B cell (primary cell): ENCODE measurements around the gene RERE. TPM values are rescaled to one million over a fixed set of nuclear protein-coding genes. Genes with fewer than 3 reads are reported as not detected.
A peak's percentile ranks its signal among the peaks of the same experiment; 100 is the strongest.

Experiments used
- ATAC-seq: fragments of 200-7000 bp; cut with Tn5 transposase; one replicate; pipeline ENCODE4 v1.10.0; 2021; ENCODE audit warnings: low read depth, mild to moderate bottlenecking, moderate number of reproducible peaks, moderate library complexity
- CTCF ChIA-PET: fragments of 350-600 bp; sonication (Branson Sonifier 250); formaldehyde crosslinking; loops from one replicate; lab custom pipeline; 2021; ENCODE audit warnings: antibody characterized with exemption, inconsistent platforms; lab: Charles Lee
- POLR2A ChIA-PET: fragments of 350-600 bp; sonication (Branson Sonifier 250); formaldehyde crosslinking; loops from one replicate; lab custom pipeline; 2021; ENCODE audit warnings: antibody characterized with exemption; lab: Charles Lee
- DNase-seq: peaks from one replicate; pipeline ENCODE4 v3.0.0; 2013
- H2AFZ ChIP-seq: 2 replicates; pipeline ENCODE4 v1.6.1; 2012; ENCODE audit warnings: mild to moderate bottlenecking, low read depth, low read length; ENCODE audit not compliant: insufficient read depth, poor library complexity, severe bottlenecking
- H3K27ac ChIP-seq, 2 donors: 1 replicate in 1 of 2; 2 replicates in 1 of 2; pipeline ENCODE4 v1.5.1; 2012 to 2013; ENCODE audit warnings: low read length in 2 of 2, mild to moderate bottlenecking in 2 of 2, moderate library complexity in 1 of 2
- H3K27me3 ChIP-seq, 4 experiments: fragments of 200-600 bp in 1 of 4; sonication (generic) in 1 of 4; replicated peaks in 1 of 4; 1 replicate in 2 of 4; 2 replicates in 2 of 4; pipeline versions ENCODE4 v1.6.1 to v1.7.0; 2013 to 2016; ENCODE audit warnings: low read length in 3 of 4, mild to moderate bottlenecking in 2 of 4, mixed read lengths in 1 of 4, moderate library complexity in 1 of 4; ENCODE audit not compliant: insufficient read depth in 4 of 4, control insufficient read depth in 3 of 4; ENCODE audit errors: control extremely low read depth in 1 of 4
- H3K36me3 ChIP-seq, 2 experiments: replicated peaks in 1 of 2; 1 replicate in 1 of 2; 2 replicates in 1 of 2; pipeline versions ENCODE4 v1.6.1 to v1.7.1; 2013; ENCODE audit warnings: low read length in 1 of 2; ENCODE audit not compliant: insufficient read depth in 2 of 2, control insufficient read depth in 1 of 2; ENCODE audit errors: control extremely low read depth in 1 of 2, extremely low read depth in 1 of 2
- H3K4me1 ChIP-seq, 2 donors: fragments of 200-600 bp in 1 of 2; sonication (generic) in 1 of 2; 1 replicate in 1 of 2; 2 replicates in 1 of 2; pipeline versions ENCODE4 v1.5.1 to v1.6.1; 2013 to 2017; ENCODE audit warnings: low read length in 2 of 2; ENCODE audit not compliant: control insufficient read depth in 2 of 2, insufficient read depth in 2 of 2
- H3K4me2 ChIP-seq: replicated peaks from 2 replicates; pipeline ENCODE3; 2012; ENCODE audit warnings: mild to moderate bottlenecking, low read depth, low read length; ENCODE audit not compliant: poor library complexity, severe bottlenecking
- H3K4me3 ChIP-seq, 5 experiments: fragments of 200-600 bp in 1 of 5; sonication (generic) in 1 of 5; 1 replicate in 3 of 5; 2 replicates in 2 of 5; pipeline versions ENCODE4 v1.5.1 to v1.7.0; 2011 to 2016; ENCODE audit warnings: low read length in 4 of 5, mild to moderate bottlenecking in 4 of 5, low read depth in 2 of 5, control low read depth in 1 of 5, moderate library complexity in 1 of 5; ENCODE audit not compliant: insufficient read depth in 1 of 5; ENCODE audit errors: control extremely low read depth in 1 of 5, extremely low read depth in 1 of 5
- H3K79me2 ChIP-seq: fragments of 200-600 bp; sonication (generic); one replicate; pipeline ENCODE4 v1.6.0; 2016; ENCODE audit warnings: low read length; ENCODE audit not compliant: control insufficient read depth, insufficient read depth
- H3K9ac ChIP-seq: fragments of 200-600 bp; sonication (generic); 2 replicates; pipeline ENCODE4 v1.6.1; 2017; ENCODE audit warnings: mild to moderate bottlenecking, low read length, moderate library complexity
- H3K9me3 ChIP-seq, 3 donors: one replicate each; pipeline versions ENCODE4 v1.6.1 to v1.7.1; 2013; ENCODE audit warnings: low read length in 2 of 3; ENCODE audit not compliant: control insufficient read depth in 2 of 3, insufficient read depth in 1 of 3; ENCODE audit errors: control extremely low read depth in 1 of 3
- H4K20me1 ChIP-seq: 2 replicates; pipeline ENCODE4 v1.6.0; 2012; ENCODE audit warnings: mild to moderate bottlenecking, low read length; ENCODE audit not compliant: insufficient read depth, control insufficient read depth, poor library complexity, severe bottlenecking
- H3K27ac Mint-ChIP-seq: one replicate; pipeline ENCODE4 v1.8.0; 2021; ENCODE audit warnings: mixed read lengths
- H3K27me3 Mint-ChIP-seq: one replicate; pipeline ENCODE4 v1.8.0; 2021; ENCODE audit warnings: mixed read lengths
- H3K4me1 Mint-ChIP-seq: one replicate; pipeline ENCODE4 v1.8.0; 2021; ENCODE audit warnings: mixed read lengths
- H3K4me3 Mint-ChIP-seq: one replicate; pipeline ENCODE4 v1.8.0; 2021; ENCODE audit warnings: mixed read lengths
- H3K9me3 Mint-ChIP-seq: one replicate; pipeline ENCODE4 v1.8.0; 2022; ENCODE audit warnings: mixed read lengths; ENCODE audit not compliant: insufficient read depth
- EZH2 ChIP-seq: IDR thresholded peaks from 2 replicates; pipeline ENCODE4 v1.6.1; 2012; ENCODE audit warnings: borderline replicate concordance, low read depth, mild to moderate bottlenecking, moderate library complexity, low read length; ENCODE audit not compliant: insufficient read depth, poor library complexity, severe bottlenecking
- WGBS: methylation state at CpG from one replicate; pipeline ENCODE4 v1.1.5; 2013; ENCODE audit warnings: missing lambda C conversion rate; ENCODE audit not compliant: insufficient coverage; 5-methylcytosine and 5-hydroxymethylcytosine counted together
- intact Hi-C: fragments of 100-400 bp; cut with micrococcal nuclease; formaldehyde crosslinking; loops from one replicate; pipeline ENCODE4 v1.10.0; 2022
- polyA plus RNA-seq: library from polyadenylated mRNA; depleted of rRNA; stranded (reverse); fragments of >200 nt; gene quantifications from 2 replicates; pipeline ENCODE4 v1.2.3, GENCODE V29; 2012
- total RNA-seq, 2 donors: library from RNA; stranded (reverse); fragments of 120-200 nt in 1 of 2; gene quantifications; 1 replicate in 1 of 2; 2 replicates in 1 of 2; pipeline versions ENCODE4 v1.2.3 to v1.2.4, GENCODE V29; 2013 to 2022
- TF ChIP-seq, protein P1 (sequence below): fragments of 200-600 bp; IDR thresholded peaks from one replicate; pipeline ENCODE4 v1.8.0; 2022; ENCODE audit warnings: antibody characterized with exemption, mild to moderate bottlenecking

The RERE gene
- total and polyA plus RNA-seq, 2 donors (not counting 1 experiment from before 2014, with no cell fraction given) = 27.3 to 132 TPM

GRCh38 chr1:8374356-8374755 is 443.1 kb downstream of the RERE start:
- intact Hi-C loops = no loop called here
- peaks cover 90% of the 10 kb centered on the region for H4K20me1 ChIP-seq
- peaks cover 0 to 7% of the 10 kb centered on the region in 2 donors for H3K4me1 ChIP-seq
- peaks cover 48% of the 10 kb centered on the region for H3K4me1 Mint-ChIP-seq
- H3K27ac Mint-ChIP-seq = no peak overlapping the region
- DNase-seq (no peak), ATAC-seq (no peak)
- no peak overlapping the region for H3K4me2 ChIP-seq
- no peaks in the 10 kb centered on the region for H3K9me3 ChIP-seq
- H3K27me3 Mint-ChIP-seq = no peaks in the 10 kb centered on the region
- WGBS = 86% methylated on average over 5 of the region's 5 CpGs
- POLR2A ChIA-PET = no interaction called here
- H3K9me3 Mint-ChIP-seq = no peaks in the 10 kb centered on the region
- CTCF ChIA-PET = interaction anchor here (1.7 to 2.0 kb wide), 2 partner anchors 57 to 353 kb away, joined by 5 to 7 read pairs; no protein-coding TSS in a partner anchor
- H3K4me3 ChIP-seq = no peak overlapping the region
- TF ChIP-seq EZH2 = no peak
- TF ChIP-seq, protein P1, sequence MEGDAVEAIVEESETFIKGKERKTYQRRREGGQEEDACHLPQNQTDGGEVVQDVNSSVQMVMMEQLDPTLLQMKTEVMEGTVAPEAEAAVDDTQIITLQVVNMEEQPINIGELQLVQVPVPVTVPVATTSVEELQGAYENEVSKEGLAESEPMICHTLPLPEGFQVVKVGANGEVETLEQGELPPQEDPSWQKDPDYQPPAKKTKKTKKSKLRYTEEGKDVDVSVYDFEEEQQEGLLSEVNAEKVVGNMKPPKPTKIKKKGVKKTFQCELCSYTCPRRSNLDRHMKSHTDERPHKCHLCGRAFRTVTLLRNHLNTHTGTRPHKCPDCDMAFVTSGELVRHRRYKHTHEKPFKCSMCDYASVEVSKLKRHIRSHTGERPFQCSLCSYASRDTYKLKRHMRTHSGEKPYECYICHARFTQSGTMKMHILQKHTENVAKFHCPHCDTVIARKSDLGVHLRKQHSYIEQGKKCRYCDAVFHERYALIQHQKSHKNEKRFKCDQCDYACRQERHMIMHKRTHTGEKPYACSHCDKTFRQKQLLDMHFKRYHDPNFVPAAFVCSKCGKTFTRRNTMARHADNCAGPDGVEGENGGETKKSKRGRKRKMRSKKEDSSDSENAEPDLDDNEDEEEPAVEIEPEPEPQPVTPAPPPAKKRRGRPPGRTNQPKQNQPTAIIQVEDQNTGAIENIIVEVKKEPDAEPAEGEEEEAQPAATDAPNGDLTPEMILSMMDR = no peak
- peaks cover 1 to 71% of the 10 kb centered on the region in 2 experiments for H3K36me3 ChIP-seq
- no peaks in the 10 kb centered on the region for H3K27me3 ChIP-seq
- no peak overlapping the region for H2AFZ ChIP-seq
- peaks cover 95% of the 10 kb centered on the region for H3K79me2 ChIP-seq
- H3K9ac ChIP-seq = no peak overlapping the region
- no peak overlapping the region for H3K4me3 Mint-ChIP-seq
- peak overlapping the region in 1 of 2 donors; percentile 3 for H3K27ac ChIP-seq

DNA sequence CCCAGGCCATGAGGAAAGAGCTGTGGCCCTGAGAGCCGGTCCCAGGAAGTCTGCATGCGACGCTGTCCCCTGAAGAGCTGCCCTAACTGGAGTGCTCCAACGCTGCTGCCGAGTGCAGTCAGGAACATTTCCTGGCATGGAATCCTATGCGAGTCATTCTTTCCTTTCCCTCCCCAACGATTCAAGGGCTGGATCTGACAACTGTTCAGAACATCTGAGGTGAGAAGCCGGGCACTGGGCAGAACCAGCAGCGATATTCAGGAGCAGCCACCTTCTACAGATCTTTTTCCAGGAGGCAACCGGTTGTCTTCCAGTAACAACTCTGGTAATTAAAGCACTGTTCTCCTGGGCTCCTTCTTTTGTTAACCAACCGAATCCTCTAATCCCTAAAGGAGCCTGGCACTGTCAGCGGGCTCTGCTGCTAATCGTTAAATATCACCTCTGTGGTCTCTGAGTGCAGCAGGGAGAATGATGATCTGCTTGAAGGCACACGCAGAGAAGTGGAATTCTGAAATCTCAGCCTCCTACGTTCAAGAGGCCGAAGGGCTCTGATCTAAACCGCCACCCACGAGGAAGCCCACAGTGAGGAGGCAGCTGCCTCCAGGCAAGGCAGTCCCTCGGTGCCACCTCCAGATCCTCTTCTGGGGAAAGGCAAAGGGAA is 443.7 kb downstream of the RERE start:
- ChIA-PET POLR2A (no interaction called here), CTCF (interaction anchor here (1.7 to 2.0 kb wide), 2 partner anchors 57 to 353 kb away, joined by 5 to 7 read pairs; no protein-coding TSS in a partner anchor)
- peak overlapping the region; percentile 41 for H3K27ac Mint-ChIP-seq
- Histone ChIP-seq H3K36me3 (peaks cover 1 to 66% of the 10 kb centered on the region in 2 experiments), H3K4me1 (peaks cover 0 to 7% of the 10 kb centered on the region in 2 donors), H3K9me3 (no peaks in the 10 kb centered on the region), H3K27ac (peak overlapping the region in 1 of 2 donors; percentile 20), H3K27me3 (no peaks in the 10 kb centered on the region), H3K4me3 (no peak overlapping the region), H3K4me2 (no peak overlapping the region), H4K20me1 (peaks cover 89% of the 10 kb centered on the region), H3K79me2 (peaks cover 95% of the 10 kb centered on the region), H2AFZ (no peak overlapping the region), H3K9ac (no peak overlapping the region)
- WGBS = 95% methylated on average over 13 of the region's 19 CpGs
- H3K4me1 Mint-ChIP-seq = peaks cover 45% of the 10 kb centered on the region
- TF ChIP-seq EZH2 = no peak
- TF ChIP-seq, protein P1 = no peak
- no peaks in the 10 kb centered on the region for H3K27me3 Mint-ChIP-seq
- DNase-seq = no peak
- intact Hi-C loops = no loop called here
- no peak overlapping the region for H3K4me3 Mint-ChIP-seq
- H3K9me3 Mint-ChIP-seq = no peaks in the 10 kb centered on the region
- no peak for ATAC-seq
